Sciatic nerve (tissue), 2 donors: ENCODE measurements around the gene MTUS2. TPM values are rescaled to one million over a fixed set of nuclear protein-coding genes. Genes with fewer than 3 reads are reported as not detected.
"Not testable (repeated sequence)": the region's sequence is repeated elsewhere in the genome, so short reads cannot be mapped to it uniquely, and the experiment has no call there.

ENCODE experiments used
- ATAC-seq: fragments of 200-7000 bp; cut with Tn5 transposase; one replicate; pipeline ENCODE4 v1.9.1; 2020; ENCODE audit warnings: mild to moderate bottlenecking, moderate library complexity
- DNase-seq: peaks from one replicate; pipeline ENCODE4 v3.0.0-alpha.2; 2020; ENCODE audit warnings: low spot score
- intact Hi-C: fragments of 100-400 bp; cut with DNase I; formaldehyde crosslinking; loops from one replicate; pipeline ENCODE4 v1.14.2; 2022
- total RNA-seq: library from RNA; stranded (reverse); fragmentation: NEBNext Ultra II Directional; extraction: Animal tissue kit (Norgen Biotek cat#: 25700); gene quantifications from one replicate; pipeline ENCODE4 v1.2.1, GENCODE V29; 2021
- donor health status: DM: no; HTN: no; CAD: no.
- donor health status: DM: no; HTN: no; CAD: no.

MTUS2 gene
- total RNA-seq, 1 donor from 2014 or later, result not detected

DNA sequence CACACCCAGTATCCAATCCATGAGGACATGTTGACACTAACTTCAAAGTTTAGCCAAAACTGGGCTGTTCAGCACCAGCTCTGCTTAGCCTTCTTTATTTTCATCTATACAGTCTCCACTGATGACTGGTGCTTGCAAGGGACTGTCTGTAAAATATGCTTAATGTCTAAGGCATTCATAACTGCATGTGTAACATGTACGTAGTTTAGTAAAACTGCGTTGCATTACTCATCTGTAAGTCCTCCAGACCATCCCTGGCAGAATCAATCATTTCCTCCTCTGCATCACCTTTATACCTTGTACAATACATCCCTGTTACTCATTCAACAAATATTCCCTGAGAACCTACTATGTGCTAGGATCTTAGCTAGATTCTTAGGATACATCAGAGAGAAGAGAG lies 362.1 kb downstream of the MTUS2 start:
- ATAC-seq, result no peak
- intact Hi-C loops, result no loop called here
- no peak for DNase-seq

- ATAC-seq, result no peak
- no peak for DNase-seq
- intact Hi-C loops, result no loop called here
These were observed 365.8 kb downstream of the MTUS2 start for GRCh38 chr13:29185926-29186325.

- intact Hi-C loops, result no loop called here
- DNase-seq (no peak), ATAC-seq (no peak)
These were observed 367.4 kb downstream of the MTUS2 start for GRCh38 chr13:29187584-29187983.

DNA sequence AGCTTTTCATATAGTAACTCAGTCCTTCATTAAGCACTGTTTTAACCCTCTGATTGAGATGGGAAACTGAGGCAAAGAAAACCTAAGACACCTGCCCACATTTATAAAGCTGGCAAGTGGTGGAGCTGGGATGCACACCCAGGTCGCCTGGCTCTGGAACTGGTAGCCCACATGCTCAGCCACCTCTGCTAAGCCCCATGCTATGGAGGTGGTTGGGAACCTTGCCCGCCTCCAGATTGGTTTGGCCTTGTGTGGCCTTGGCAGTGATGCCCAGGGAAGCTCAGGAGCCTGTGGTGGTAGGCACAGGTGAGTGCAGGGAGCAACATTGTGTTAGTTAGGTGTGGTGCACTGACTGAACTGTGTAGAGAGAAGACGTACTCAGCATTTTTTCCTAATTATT lies 370.2 kb downstream of the MTUS2 start:
- intact Hi-C loops, result no loop called here
- ATAC-seq, result no peak
- no peak for DNase-seq

- intact Hi-C loops, result no loop called here
- no peak for DNase-seq
- ATAC-seq, result no peak
These were observed 372.9 kb downstream of the MTUS2 start for GRCh38 chr13:29193083-29193482.

DNA sequence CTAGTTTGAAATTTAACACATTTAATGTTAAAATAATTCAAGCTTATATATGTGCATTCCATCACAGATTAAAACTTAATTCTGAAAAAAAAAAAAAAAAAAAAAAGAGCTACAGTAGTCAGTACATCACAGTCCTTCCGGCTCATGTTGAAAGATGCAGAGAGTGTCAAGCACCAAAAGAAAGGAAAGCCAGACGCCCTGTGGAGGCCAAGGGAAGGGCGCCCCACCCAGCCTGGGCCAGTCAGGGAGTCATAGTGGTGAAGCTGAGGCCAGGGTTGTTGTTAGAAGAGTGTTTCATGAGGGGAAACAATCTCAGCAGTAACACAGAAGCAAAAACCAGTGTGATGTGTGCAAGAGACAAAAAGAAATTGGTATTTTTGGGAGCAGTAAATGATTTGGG lies 375.3 kb downstream of the MTUS2 start:
- no peak for DNase-seq
- intact Hi-C loops, result no loop called here
- no peak for ATAC-seq

DNA sequence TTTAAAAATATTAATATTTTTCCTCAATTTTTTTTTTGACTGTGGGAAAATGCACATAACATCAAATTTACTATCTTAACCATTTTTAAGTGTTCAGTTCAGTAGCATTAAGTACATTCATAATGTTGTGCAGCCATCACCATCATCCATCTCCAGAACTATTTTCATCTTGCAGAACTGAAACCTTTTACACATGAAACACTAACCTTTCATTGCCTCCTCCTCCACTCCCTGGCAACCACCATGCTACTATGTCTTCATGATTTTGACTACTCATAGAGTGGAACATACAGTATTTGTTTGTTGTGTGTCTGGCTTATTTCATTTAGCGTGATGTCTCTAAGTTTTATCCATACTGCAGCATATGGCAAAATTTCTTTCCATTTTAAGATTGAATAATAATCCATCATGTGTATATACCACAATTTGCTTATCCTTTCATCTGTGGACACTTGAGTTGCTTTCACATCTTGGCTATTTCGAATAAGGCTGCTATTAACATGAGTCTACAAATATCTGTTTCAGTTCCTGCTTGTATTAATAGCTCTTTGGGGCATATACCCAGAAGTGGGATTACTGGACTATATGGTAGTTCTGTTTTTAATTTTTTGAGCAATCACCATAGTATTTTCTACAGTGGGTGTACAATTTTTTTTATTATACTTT lies 376.4 kb downstream of the MTUS2 start:
- intact Hi-C loops, result no loop called here
- ATAC-seq, result no peak
- no peak for DNase-seq

GRCh38 chr13:29202753-29203152 lies 382.6 kb downstream of the MTUS2 start:
- intact Hi-C loops, ATAC-seq, DNase-seq: not testable (repeated sequence)

DNA sequence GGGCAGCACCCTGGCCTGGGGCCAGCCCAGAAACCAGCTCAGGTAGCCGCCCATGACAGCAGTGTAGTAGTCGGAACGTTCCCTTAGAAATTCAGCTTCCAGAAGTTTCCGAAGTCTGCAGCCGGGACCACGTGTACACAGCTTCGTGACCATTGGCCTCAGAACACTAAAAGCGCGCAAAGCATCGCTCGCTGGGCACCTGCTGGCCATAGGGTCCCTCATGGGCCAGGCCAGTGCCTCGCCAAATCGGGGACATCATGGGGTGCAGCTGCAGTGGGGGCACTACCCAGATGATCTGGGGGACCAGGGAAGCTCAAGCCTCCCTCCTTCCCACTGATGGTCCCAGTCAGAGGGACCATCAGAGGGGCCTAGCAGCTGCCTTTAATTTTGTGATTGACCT lies 384.5 kb downstream of the MTUS2 start:
- no peak for DNase-seq
- no peak for ATAC-seq
- intact Hi-C loops, result no loop called here

DNA sequence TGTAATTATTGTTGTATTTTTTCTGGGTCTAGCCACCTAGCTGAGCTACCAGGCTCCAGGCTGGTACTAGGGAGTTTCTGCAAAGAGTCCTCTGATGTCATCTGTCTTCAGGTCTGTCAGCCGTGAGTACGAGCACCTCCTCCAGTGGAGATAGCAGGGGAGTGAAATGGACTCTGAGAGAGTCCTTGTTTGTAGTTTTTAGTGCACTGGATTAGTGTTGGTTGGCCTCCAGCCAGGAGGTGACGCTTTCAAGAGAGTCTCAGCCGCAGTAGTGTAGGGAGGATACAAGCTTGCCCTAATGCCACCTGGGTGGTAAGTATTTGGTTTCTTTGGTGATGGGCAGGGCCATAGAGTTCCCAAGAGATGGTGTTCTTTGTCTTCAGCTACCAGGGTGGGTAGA lies 390.5 kb downstream of the MTUS2 start:
- ATAC-seq (no peak), DNase-seq (no peak)
- intact Hi-C loops, result no loop called here

- intact Hi-C loops, ATAC-seq, DNase-seq: not testable (repeated sequence)
These were observed 391.0 kb downstream of the MTUS2 start for GRCh38 chr13:29211162-29211561.

- intact Hi-C loops, result no loop called here
- DNase-seq (no peak), ATAC-seq (no peak)
These were observed 402.3 kb downstream of the MTUS2 start for GRCh38 chr13:29222458-29222857.

DNA sequence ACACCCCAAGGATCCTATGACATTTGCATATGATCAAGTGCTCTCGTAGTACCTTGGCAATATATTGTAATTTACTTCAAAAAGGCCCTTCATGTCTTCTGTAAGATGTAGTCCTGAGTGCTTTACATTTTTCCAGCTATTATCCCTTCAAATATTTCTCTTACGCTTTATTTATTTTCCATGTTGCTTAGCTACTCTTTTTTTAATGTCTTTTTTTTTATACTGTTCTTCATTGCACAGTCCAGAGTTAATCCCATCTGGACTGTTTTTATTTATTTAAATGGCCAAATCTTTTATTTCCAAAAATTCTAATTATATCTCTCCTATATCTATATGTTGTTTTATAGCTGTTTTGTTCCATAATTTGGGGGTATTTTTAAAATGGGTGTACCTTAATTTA lies 404.1 kb downstream of the MTUS2 start:
- no peak for ATAC-seq
- intact Hi-C loops, result no loop called here

DNA sequence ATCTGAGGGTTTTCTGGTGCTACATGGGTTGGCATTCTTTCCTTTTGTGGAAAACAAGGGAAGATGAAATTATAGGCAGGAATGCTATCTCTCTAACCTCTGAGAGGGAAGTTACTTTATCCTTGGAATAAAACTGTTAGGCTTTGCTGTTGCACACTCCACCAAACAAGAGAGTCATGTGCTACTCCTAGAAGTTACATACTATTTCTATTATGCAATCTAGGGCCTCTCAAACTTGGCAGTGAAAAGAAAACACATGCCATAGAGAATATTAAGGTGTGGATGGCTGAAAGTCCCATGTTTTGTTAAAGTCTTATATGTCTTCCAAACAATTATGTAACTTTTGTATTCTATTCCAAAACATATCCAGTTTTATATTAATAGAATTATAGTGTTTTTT lies 407.4 kb downstream of the MTUS2 start:
- intact Hi-C loops, result no loop called here
- DNase-seq (no peak), ATAC-seq (no peak)

More for the DNA sequence above, 404.1 kb downstream of the MTUS2 start:
- no peak for DNase-seq

- no peak for DNase-seq
- intact Hi-C loops, result no loop called here
These were observed 410.2 kb downstream of the MTUS2 start for GRCh38 chr13:29230299-29230845.

GRCh38 chr13:29239653-29240525 lies 419.8 kb downstream of the MTUS2 start:
- ATAC-seq (no peak), DNase-seq (no peak)
- intact Hi-C loops, result no loop called here

More at GRCh38 chr13:29230299-29230845, 410.2 kb downstream of the MTUS2 start:
- no peak for ATAC-seq

DNA sequence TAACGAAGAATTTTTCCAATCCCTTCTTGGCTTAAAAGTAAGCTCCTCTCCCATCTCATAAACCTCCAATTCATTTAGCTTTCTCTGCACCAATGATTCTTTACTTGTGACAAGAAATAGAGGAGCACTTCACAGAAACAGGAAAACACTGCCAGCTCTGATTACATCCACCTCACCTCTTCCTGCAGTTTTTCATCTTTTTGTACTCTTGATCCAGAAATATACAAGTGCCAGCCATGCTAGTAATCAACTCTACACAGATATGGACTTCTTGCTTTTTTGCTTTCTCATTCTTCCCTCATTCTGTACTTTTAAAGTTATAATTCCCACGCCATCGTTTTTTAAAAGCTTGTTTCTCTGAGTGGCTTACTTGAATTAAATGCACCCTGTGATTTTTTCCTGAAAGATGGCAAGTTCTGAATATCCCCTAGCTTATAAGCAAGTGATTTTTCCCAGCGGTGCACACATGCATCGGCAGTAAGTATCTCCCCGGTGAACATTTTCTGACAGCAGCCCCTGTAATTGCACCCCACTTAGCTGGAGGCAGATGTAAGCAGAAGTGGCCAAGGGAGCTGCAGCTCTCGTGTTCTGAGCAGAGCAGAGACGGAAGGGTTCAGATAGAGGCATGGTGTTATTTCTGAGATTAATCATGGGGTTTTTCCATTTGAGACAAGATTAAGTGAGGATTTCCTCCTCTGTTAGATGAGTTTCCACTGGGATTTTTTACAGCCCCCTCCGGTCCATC lies 434.7 kb downstream of the MTUS2 start:
- intact Hi-C loops, result no loop called here
- ATAC-seq (no peak), DNase-seq (no peak)

DNA sequence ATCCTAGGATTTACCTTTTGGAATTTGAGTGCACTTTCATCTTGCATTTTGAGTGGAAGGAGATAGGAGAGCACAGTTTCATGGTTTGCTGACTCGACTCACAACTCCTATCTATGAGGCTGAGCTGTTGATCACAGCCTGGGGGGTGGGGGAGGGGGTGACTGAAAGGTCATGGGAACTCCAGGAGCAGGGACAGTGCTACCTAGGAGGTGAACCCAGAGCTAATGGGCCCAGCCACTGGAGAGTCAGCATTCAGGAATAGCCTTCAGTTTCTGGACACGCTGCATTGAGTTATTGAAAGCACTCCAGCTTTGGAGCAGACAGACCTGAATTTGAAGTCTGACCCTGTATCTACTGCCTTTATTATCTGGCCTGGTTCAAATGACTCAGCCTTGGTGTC lies 435.4 kb downstream of the MTUS2 start:
- intact Hi-C loops, result no loop called here
- no peak for ATAC-seq
- no peak for DNase-seq

DNA sequence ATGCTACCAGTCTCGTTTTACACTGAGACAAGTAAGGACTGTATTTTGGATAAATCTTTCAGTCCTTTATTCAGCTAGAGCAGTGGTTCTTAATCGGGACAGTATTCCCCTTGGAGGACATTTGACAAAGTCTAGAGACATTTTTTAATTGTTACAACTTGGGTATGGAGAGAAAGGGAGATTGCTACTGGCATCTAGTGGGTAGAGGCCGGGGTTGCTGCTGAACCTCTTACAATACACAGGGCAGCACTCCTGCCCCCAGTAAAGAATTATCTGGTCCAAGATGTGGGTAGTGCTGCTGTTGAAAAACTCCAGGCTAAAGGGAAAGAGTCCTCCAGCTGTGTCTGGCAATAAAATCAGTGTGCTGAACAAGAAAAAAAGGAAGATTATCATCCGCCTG lies 440.5 kb downstream of the MTUS2 start:
- intact Hi-C loops, result no loop called here
- DNase-seq (no peak), ATAC-seq (no peak)

DNA sequence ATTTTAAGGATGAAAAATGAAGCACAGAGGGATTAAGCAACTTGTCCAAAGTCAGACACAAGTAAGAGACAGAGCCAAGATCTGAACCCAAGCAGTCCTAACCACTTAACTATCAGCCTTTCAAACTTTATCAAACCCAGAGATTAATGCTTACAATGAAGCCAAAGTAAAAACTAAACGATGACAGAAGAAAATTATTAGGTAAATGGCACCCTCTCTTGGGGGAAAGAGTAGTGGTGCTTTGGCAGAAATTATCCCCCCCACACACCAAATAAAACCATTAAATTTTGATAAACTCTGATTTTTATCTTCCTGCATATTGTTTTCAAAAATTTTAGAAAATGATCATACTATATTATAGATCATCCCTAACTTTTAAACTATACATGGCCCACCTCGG lies 446.1 kb downstream of the MTUS2 start:
- DNase-seq, result no peak
- ATAC-seq, result no peak
- intact Hi-C loops, result no loop called here
